LHCN-M2 (cell line): ENCODE measurements around the gene XRCC6. TPM values are rescaled to one million over a fixed set of nuclear protein-coding genes. Genes with fewer than 3 reads are reported as not detected.
"Not testable (repeated sequence)": the region's sequence is repeated elsewhere in the genome, so short reads cannot be mapped to it uniquely, and the experiment has no call there.

ENCODE experiments used
- DNase-seq: peaks from one replicate; pipeline ENCODE4 v3.0.0-alpha.2; 2012; ENCODE audit warnings: low read depth
- total RNA-seq: library from RNA; depleted of rRNA; stranded (reverse); fragments of >200 nt; gene quantifications from 2 replicates; pipeline ENCODE4 v1.2.3, GENCODE V29; 2014

The XRCC6 gene
- total RNA-seq, 1 experiment from 2014 or later, result 475 TPM

DNA sequence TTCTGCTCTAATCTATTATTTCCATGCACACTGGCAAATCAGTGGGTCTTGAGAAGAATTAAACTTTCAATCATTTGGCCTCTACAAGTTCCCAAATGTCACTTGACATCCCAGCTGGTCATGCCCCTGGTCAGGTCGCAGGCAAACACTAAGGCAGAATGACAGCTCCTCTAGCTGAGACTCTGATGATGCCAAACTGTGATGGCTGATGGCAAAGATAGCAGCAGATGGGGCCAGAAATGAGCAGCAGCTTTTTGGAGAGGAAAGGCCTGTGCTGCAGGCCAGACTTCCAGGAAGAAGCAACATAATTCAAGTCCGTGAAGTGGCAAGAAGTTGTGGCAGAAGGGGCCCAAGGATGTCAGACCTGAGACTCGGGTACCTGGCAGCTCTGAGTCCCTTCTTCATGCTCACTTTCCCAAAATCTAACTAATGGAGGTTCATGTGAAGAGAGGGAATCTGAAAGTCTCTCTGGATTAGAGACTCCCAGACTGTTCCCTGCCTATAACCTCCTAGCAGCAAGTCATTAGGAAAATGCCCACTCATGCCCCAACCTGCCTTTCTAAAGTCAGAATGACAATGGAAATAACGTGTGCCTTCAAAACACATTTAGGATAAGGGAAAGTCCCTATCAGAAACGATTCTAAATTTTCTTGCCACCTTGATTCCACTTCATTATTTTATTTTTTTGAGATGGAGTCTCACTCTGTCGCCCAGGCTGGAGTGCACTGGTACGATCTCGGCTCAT, 22.0 kb upstream of the XRCC6 start:
- no peak for DNase-seq

DNA sequence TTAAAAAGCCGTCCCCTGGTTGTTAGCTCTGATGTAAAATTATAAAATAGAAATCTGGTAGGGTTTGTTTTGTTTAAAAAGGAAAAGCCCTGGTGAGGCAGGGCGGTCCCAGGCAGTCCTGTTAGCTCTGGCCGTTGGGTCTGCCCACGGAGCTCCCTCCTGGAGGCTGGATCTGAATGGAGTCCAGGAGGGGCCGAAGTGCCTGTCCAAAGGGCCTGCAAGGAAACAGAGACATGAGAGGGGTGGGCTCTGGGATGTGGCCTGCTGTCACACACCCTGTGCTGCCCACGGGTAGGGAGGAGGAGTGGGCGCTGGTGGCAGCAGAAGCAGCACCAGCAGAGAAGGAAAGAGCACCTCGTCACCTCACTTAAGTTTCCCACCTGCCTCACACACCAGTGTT, 20.1 kb upstream of the XRCC6 start:
- DNase-seq, result no peak

DNA sequence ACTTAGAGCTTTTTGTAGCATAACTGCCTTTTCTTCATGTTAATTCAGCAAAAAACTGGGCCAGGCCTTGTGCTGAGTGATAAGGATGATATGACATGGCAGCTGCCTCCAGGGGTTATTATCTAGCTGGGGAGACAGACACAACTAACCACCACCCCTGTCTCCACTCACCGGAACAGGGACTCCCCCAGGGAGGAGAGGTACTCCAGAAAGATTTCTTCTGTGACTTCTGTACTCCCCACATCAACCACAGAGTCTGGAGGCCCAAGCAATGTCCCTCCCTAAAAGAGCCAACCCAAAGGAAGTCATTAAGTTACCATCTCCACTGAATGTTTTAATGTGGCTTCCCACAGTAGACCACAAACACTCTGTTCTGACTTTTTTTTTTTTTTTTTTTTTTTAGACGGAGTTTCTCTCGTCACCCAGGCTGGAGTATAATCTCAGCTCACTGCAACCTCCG, 17.2 kb upstream of the XRCC6 start:
- peak; percentile 84 for DNase-seq

DNA sequence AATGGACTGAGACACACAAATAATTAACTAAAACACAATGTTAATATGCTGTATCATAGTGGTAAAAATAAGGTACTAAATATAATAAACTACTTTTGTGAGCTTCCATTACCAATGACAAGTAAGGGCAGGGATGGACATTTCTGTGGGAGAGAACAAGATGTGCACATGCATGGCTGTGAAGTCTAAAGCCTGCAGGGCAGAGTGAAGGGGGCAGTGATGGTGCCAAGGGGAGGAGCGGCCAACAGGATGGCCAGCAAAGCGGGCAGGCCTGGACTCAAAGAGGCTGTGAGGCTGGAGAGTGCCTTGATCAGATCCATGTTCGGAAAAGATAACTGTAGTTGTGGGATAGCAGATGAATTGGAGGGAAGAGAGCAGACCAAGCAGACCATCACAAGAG, 12.7 kb upstream of the XRCC6 start:
- DNase-seq, result no peak

DNA sequence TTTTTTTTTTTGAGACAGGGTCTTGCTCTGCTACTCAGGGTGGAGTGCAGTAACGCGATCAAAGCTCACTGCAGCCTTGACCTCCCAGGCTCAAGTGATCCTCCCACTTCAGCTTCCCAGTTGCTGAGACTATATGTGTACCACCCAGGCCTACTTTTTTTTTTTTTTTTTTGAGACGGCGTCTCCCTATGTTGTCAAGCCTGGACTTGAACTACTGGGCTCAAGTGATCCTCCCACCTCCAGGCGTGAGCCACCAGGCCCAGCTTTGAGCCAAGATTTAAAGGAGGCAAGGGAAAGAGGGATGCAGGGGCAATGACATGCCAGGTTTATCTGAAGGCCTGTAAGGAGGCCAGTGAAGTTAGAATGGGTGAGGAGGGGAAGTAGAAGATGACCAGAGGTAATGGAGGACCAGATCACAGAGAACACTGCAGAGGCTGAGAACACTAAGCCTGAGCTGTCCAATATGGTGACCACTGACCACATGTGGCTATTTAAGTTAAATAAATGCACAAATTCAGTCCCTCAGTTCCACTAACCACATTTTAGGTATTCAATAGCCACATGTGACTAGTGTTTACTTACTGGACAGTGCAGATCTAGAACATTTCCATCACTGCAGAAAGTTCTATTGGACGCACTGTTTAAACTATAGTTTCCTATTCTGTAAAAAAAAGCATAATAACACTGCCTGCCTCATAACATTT, 8.3 kb upstream of the XRCC6 start:
- no peak for DNase-seq

DNA sequence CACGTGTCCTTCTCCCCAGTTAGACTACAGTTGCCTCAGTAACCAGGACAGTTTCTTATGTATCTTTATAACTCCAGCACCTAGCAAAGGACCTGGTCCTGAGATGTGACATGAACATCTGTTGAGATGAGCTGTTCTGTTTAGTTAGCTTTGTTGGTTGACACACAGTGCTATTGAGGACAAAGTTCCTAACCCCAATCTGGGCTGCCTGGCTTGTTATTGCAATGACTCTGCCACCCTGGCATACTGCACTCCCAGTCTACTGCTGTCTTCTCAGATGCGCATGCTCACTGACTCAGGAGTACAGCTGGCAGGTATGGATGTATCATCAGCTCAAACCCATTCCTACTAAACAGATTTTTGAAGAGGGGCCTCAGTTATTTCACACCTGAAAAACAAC, 7.6 kb upstream of the XRCC6 start:
- peak; percentile 37 for DNase-seq

DNA sequence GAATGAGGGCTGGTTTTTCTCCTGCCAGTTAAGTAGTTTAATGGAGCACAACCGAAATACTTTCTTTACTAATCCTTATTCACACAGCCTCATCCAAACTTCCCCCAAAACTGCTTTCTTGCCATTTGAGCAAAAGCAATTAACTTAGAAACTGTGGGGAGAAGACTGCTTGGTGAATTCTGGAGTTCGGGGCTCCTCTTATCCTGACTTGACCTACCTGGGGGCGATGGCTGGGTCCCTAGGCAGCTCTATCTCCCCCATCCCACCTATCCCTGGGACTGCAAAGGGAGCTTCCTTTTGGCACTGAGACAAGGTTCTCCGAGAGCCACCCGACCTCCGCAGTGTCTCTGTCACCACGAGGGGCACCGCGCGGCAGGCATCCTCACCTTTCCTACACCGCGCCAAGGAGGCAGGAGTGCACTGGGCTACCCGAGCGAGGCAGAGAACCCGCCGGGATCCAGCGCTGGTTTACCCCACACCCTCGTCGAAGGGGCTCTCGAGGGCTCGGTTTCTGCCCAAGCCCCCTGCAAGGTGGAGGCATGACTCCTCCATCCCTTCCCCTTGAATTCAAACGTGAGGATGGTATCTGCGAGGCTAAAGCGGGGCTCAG, 1.0 kb upstream of the XRCC6 start:
- DNase-seq, result no peak

DNA sequence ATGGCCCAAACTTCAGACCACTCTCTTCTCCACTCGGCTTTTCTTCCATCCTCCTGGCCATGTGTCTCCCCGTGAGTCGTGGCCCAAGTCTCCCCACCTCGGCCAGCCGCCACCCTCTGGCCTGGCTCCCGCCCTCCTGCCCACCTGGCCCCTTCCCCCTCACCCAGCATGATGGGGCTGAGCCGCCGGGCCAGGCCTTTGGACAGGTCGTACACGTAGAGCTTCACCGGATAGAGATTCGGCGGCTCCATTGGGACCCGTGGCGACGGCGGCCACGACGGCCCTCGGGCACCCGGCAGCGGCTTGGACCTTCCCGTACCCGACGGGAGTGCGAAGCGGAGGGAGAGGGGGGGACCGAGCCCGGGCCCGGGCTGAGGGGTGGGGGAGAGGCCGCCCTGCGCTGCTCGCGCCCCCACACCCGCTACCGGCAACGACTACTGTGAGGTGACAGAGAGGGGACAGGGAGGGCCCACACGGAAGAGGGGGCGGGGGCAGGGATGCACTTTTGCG, 451 bp upstream of the XRCC6 start, which contains the start of gene DESI1:
Gene DESI1 (minus strand): TSS at position 455 of the 510 bp plus-strand sequence. CDS start 204 bp downstream, at position 251.
- DNase-seq, result peak; percentile 9

DNA sequence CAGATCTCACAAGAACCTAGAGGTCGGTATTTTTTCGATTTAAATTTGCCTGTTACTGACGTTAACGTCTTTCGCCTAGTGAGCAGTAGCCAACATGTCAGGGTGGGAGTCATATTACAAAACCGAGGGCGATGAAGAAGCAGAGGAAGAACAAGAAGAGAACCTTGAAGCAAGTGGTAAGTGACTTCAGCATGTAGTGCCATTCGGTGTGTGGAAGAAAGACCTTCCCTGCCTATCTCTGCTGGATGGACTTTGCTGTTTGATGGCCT, 750 bp downstream of the XRCC6 start:
- DNase-seq, result no peak

DNA sequence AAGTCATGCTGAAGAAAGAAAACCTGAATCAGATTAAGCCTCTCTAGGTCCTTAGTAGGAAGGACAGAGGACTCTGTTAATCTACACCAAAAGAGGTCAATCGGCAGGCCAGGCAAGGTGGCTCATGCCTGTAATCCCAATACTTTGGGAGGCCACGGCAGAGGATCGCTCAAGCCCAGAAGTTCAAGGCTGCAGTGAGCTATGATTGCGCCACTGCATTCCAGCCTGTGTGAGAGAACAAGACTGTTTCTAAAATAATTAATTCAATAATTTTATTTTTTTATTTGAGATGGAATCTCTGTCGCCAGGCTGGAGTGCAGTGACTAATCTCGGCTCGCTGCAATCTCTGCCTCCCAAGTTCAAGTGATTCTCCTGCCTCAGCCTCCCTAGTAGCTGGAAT, 4.5 kb downstream of the XRCC6 start:
- no peak for DNase-seq

DNA sequence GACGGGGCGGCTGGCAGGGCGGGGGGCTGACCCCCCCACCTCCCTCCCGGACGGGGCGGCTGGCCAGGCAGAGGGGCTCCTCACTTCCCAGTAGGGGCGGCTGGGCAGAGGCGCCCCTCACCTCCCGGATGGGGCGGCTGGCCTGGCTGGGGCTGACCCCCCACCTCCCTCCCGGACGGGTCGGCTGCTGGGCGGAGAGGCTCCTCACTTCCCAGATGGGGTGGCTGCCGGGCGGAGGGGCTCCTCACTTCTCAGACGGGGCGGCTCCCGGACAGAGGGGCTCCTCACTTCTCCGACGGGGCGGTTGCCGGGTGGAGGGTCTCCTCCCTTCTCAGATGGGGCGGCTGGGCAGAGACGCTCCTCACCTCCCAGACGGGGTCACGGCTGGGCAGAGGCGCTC, 10.0 kb downstream of the XRCC6 start:
- DNase-seq, result not testable (repeated sequence)

DNA sequence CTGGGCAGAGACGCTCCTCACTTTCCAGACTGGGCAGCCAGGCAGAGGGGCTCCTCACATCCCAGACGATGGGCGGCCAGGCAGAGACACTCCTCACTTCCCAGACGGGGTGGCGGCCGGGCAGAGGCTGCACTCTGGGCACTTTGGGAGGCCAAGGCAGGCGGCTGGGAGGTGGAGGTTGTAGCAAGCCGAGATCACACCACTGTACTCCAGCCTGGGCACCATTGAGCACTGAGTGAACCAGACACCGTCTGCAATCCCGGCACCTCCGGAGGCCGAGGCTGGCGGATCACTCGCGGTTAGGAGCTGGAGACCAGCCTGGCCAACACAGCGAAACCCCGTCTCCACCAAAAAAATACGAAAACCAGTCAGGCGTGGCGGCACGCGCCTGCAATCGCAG, 10.5 kb downstream of the XRCC6 start:
- DNase-seq, result not testable (repeated sequence)

DNA sequence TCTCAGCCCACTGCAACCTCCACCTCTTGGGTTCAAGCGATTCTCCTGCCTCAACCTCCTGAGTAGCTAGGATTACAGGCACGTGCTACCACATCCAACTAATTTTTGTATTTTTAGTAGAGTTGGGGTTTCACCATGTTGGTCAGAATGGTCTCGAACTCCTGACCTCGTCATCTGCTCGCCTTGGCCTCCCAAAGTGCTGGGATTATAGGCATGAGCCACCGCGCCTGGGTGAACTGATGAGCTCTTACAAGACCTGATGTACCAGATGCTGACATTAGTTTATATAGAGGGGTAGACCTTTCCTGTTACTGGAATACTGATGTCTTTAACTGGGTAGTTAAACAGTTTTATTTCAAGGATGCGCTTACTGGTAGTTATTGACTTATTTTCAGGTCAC, 13.5 kb downstream of the XRCC6 start:
- DNase-seq, result not testable (repeated sequence)

DNA sequence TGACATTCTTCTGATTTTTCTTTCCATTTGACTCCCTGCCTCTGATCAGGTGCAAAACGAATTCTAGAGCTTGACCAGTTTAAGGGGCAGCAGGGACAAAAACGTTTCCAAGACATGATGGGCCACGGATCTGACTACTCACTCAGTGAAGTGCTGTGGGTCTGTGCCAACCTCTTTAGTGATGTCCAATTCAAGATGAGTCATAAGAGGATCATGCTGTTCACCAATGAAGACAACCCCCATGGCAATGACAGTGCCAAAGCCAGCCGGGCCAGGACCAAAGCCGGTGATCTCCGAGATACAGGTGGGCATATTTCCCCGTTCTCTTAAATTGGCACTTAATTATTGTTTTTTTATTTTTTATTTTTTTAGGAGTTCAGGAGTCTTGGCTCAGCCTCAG, 15.4 kb downstream of the XRCC6 start:
- DNase-seq, result peak; percentile 67

DNA sequence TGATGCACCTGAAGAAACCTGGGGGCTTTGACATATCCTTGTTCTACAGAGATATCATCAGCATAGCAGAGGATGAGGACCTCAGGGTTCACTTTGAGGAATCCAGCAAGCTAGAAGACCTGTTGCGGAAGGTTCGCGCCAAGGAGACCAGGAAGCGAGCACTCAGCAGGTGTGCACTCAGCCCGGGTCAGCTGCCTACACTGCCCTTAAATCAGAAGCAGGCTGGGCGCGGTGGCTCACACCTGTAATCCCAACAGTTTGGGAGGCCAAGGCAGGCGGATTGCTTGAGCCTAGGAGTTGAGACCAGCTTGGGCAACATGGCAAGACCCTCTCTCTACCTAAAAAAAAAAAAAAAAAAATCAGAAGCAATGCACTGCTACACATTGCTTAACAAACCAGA, 16.5 kb downstream of the XRCC6 start:
- DNase-seq, result not testable (repeated sequence)

DNA sequence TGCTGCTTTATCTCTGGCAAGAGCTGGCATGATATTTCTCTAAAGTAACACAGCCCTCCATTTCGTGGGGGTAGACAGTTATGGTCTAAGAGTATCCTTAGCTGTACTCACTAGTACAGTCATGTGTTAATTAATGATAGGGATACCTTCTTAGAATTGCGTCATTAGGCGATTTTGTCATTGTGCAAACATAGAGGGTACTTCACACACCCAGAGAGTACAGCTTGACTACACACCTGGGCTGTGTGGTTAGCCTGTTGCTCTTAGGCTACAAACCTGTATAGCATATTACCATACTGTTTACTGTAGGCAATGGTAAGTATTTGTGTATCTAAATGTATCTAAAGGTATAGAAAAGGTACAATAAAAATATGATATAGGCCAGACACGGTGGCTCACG, 17.0 kb downstream of the XRCC6 start:
- no peak for DNase-seq

DNA sequence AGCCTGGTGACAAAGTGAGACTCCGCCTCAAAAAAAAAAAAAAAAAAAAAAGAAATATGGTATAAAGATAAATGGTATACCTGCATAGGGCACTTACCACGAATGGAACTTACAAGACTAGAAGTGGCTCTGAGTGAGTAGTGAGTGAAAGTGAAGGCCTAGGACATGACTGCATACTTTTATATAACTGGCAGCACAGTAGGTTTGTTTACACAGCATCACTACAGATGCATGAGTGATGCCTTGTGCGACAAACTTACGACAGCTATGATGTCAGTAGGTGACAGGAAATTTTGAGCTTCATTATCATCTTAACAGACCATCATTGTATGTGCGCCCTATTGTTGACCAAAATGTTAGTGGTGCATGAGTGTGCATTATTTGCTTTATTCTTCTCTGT, 17.7 kb downstream of the XRCC6 start:
- no peak for DNase-seq

DNA sequence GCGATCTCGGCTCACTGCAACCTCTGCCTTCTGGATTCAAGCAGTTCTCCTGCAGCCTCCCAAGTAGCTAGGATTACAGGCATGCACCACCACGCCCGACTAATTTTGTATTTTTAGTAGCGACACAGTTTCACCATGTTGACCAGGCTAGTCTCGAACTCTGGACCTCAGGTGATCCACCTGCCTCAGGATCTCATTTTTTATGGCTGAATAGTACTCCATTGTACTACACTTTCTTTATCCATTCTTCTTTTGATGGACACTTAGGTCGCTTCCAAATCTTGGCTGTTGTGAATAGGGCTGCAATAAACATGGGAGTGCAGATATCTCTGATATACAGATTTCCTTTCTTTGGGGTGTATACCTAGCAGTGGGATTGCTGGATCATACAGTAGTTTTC, 20.8 kb downstream of the XRCC6 start:
- DNase-seq, result no peak

DNA sequence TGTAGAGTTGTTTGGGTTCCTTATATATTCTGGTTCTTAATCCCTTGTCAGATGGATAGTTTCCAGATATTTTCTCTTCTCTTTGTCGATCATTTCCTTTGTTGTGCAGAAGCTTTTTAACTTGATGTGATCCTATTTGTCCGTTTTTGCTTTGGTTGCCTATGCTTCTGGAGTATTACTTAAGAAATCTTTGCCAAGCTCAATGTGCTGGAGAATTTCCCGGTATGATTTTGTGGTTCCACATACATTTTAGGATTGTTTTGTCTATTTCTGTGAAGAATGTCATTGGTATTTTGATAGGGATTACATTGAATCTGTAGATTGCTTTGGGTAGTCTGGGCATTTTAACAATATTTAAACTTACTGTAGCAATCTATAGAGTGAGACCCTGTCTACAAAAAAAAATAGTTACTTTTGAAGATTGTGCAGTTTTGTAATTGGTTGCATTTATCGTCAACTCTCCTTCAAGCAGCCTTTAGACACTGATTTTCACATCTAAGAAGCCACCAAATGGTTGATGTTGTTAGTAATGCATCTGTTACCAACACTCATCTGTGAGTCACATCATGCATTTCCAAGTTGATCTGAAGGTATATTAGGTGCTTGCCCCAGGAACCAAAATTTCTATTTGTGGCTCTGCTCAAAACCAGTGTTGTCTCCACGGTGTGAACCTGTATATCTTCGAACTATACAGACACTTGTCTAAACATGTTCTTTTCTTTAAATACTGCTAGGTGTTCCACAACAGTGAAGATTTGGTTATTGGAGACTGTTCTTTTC, 21.4 kb downstream of the XRCC6 start:
- peak; percentile 24 for DNase-seq

DNA sequence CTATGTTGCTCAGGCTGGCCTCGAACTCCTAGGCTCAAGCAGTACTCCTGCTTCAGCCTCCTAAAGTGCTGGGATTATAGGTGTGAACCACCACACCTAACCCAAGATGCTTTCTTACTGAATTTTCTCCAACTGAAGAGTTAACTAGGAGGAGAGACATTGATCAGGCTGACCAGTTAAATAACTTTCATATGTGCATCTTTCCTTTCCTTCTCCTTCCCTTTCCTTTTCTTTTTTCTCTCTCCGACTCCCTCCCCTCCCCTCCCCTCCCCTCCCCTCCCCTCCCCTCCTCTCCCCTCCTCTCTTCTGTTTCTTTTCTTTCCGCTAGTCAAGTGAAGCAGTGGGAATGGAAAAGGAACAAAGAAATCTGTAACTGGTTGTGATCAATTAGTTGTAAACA, 26.7 kb downstream of the XRCC6 start:
- no peak for DNase-seq

DNA sequence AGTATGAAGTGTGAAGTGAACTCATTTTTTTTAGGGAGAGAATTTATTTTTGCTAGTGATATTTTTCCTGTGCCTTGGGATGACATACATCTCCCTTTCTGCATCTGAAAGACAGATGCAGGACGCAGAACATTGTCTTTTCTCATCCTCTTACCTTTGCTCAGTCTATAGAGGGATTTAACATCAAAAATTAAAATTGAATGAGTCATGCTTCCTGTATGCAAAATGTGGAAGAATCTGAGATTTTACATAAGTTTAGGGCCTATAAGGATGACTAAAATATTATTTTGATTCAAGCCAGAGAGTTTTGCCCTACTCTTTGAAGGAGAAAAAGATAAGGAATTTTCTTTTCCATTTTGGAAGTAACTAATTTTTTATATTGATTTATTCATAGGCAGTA, 27.3 kb downstream of the XRCC6 start:
- no peak for DNase-seq

DNA sequence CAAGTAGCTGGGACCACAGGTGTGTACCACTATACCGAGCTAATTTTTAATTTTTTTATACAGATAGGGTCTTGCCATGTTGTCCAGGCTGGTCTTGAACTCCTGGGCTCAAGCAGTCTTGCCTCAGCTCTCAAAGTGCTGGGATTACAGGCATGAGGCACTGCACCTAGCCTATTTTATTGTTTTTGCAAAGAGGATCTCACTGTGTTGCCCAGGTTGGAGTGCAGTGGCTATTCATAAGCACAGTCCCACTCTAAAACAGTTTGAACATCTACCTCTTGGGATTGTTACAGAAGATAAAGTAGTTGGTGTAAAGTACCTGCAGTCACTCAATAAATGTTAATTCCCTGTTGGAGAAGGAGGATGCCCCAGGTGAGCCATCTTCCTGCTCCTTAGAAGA, 29.1 kb downstream of the XRCC6 start:
- no peak for DNase-seq
